MM.1S (cell line): Measurements from ENCODE around the gene CBLN3.

Experiments used
- DNase-seq: peaks from one replicate; pipeline ENCODE4 v3.0.0-alpha.2; 2015
- H2AFZ ChIP-seq: fragments of 300-600 bp; sonication (generic); 2 replicates; pipeline ENCODE4 v1.6.0; 2016; ENCODE audit warnings: antibody characterized with exemption, low read length
- H3F3A ChIP-seq: fragments of 300-600 bp; sonication (generic); 2 replicates; pipeline ENCODE4 v1.6.1; 2016; ENCODE audit warnings: mild to moderate bottlenecking, antibody characterized with exemption, low read length, moderate library complexity, mixed read lengths; ENCODE audit not compliant: insufficient read depth
- H3K27ac ChIP-seq: fragments of 300-600 bp; sonication (generic); 2 replicates; pipeline ENCODE4 v1.5.1; 2016; ENCODE audit warnings: mild to moderate bottlenecking, low read length
- H3K27me3 ChIP-seq: fragments of 300-600 bp; sonication (generic); replicated peaks from 2 replicates; pipeline ENCODE4 v1.6.0; 2016; ENCODE audit warnings: low read length; ENCODE audit not compliant: insufficient read depth
- H3K36me3 ChIP-seq: fragments of 300-600 bp; sonication (generic); replicated peaks from 2 replicates; pipeline ENCODE4 v1.6.1; 2016; ENCODE audit warnings: mild to moderate bottlenecking, low read length, mixed read lengths; ENCODE audit not compliant: insufficient read depth
- H3K4me1 ChIP-seq: fragments of 300-600 bp; sonication (generic); 2 replicates; pipeline ENCODE4 v1.6.1; 2016; ENCODE audit warnings: low read length, mixed read lengths
- H3K4me2 ChIP-seq: fragments of 300-600 bp; sonication (generic); 2 replicates; pipeline ENCODE4 v1.6.0; 2016; ENCODE audit warnings: low read depth, low read length
- H3K4me3 ChIP-seq: fragments of 300-600 bp; sonication (generic); 2 replicates; pipeline ENCODE4 v1.5.1; 2016; ENCODE audit warnings: low read length, mixed read lengths
- H3K79me2 ChIP-seq: fragments of 300-600 bp; sonication (generic); 2 replicates; pipeline ENCODE4 v1.6.1; 2016; ENCODE audit warnings: mixed run types, low read length, mixed read lengths
- H3K9ac ChIP-seq: fragments of 300-600 bp; sonication (generic); 2 replicates; pipeline ENCODE4 v1.6.1; 2016; ENCODE audit warnings: low read length, mixed read lengths
- H3K9me2 ChIP-seq: fragments of 300-600 bp; sonication (generic); replicated peaks from 2 replicates; pipeline ENCODE4 v1.6.1; 2016; ENCODE audit warnings: mild to moderate bottlenecking, low read length, mixed read lengths; ENCODE audit not compliant: insufficient read depth
- H3K9me3 ChIP-seq: fragments of 300-600 bp; sonication (generic); replicated peaks from 2 replicates; pipeline ENCODE4 v1.6.1; 2016; ENCODE audit warnings: mild to moderate bottlenecking, low read length, mixed read lengths; ENCODE audit not compliant: insufficient read depth
- H4K20me1 ChIP-seq: fragments of 300-600 bp; sonication (generic); 2 replicates; pipeline ENCODE4 v1.6.1; 2016; ENCODE audit warnings: mild to moderate bottlenecking, low read length, moderate library complexity, mixed read lengths; ENCODE audit not compliant: insufficient read depth
- CTCF ChIP-seq: fragments of 300-600 bp; sonication (generic); IDR thresholded peaks from 2 replicates; pipeline ENCODE4 v1.5.1; 2016; ENCODE audit warnings: antibody characterized with exemption, low read length, mixed read lengths
- EZH2 ChIP-seq: fragments of 300-600 bp; sonication (generic); optimal IDR thresholded peaks from 2 replicates; pipeline ENCODE3; 2017; ENCODE audit warnings: low read depth, mild to moderate bottlenecking, antibody characterized with exemption, low read length, mixed read lengths
- EZH2phosphoT487 ChIP-seq: fragments of 300-600 bp; sonication (generic); IDR thresholded peaks from 2 replicates; pipeline ENCODE4 v1.6.1; 2018; ENCODE audit warnings: antibody characterized with exemption, low read length

CBLN3 gene

DNA sequence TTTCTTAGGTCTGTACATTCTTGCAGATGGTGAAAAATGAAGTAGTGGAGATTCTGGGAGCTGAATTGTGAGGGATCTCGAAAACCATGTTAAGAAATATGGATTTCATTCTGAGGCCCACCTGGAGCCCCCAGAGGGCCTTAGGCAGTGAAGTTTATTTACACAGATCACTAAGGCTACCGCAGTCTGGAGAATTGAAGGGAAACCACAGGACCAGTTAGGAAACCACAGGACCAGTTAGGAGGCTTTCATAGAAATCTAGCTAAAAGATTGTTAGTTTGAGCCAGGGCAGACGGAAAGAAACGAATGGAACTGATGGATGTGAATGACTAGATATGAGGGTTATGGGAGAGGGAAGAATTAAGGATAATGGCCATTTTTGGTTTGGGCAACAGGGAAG is 7.2 kb downstream of the CBLN3 start:
- no peak overlapping the region; the same call in 1 of the 2 replicates for H3K4me3 ChIP-seq
- H3K4me2 ChIP-seq, result peak overlapping the region; percentile 50
- H3K9ac ChIP-seq, result no peak overlapping the region
- no peaks in the 10 kb centered on the region for H3K36me3 ChIP-seq
- H3K79me2 ChIP-seq, result no peaks in the 10 kb centered on the region
- no peak overlapping the region for H2AFZ ChIP-seq
- no peaks in the 10 kb centered on the region for H3K9me3 ChIP-seq
- no peaks in the 10 kb centered on the region for H4K20me1 ChIP-seq
- H3K4me1 ChIP-seq, result peaks cover 32% of the 10 kb centered on the region
- H3K27me3 ChIP-seq, result no peaks in the 10 kb centered on the region
- H3K27ac ChIP-seq, result no peak overlapping the region
- DNase-seq, result peak; percentile 42
- 0 out of 2 replicates have a peak, but pooled peaks cover 4% of the 10 kb centered on the region for H3F3A ChIP-seq
- TF ChIP-seq EZH2phosphoT487, result no peak
- no peak for TF ChIP-seq CTCF
- no peak for TF ChIP-seq EZH2
- no peaks in the 10 kb centered on the region for H3K9me2 ChIP-seq

GRCh38 chr14:24418492-24418873 is 11.0 kb downstream of the CBLN3 start:
- no peaks in the 10 kb centered on the region for H3K36me3 ChIP-seq
- peaks cover 17% of the 10 kb centered on the region for H3K4me1 ChIP-seq
- H3K9me3 ChIP-seq, result no peaks in the 10 kb centered on the region
- H3K79me2 ChIP-seq, result no peaks in the 10 kb centered on the region
- H3F3A ChIP-seq, result no peaks in the 10 kb centered on the region
- no peak overlapping the region for H3K27ac ChIP-seq
- no peaks in the 10 kb centered on the region for H4K20me1 ChIP-seq
- TF ChIP-seq EZH2phosphoT487 (no peak), CTCF (no peak), EZH2 (no peak)
- H3K27me3 ChIP-seq, result no peaks in the 10 kb centered on the region
- H3K9me2 ChIP-seq, result no peaks in the 10 kb centered on the region
- no peak for DNase-seq
- no peak overlapping the region for H2AFZ ChIP-seq
- no peak overlapping the region for H3K4me2 ChIP-seq
- H3K4me3 ChIP-seq, result no peak overlapping the region
- no peak overlapping the region for H3K9ac ChIP-seq

GRCh38 chr14:24417832-24418491 is 11.5 kb downstream of the CBLN3 start:
- Histone ChIP-seq H3F3A (no peaks in the 10 kb centered on the region), H3K9me2 (no peaks in the 10 kb centered on the region), H3K27me3 (no peaks in the 10 kb centered on the region), H3K4me2 (no peak overlapping the region), H3K27ac (no peak overlapping the region), H3K9ac (no peak overlapping the region), H2AFZ (no peak overlapping the region), H3K36me3 (no peaks in the 10 kb centered on the region), H3K4me1 (peaks cover 11% of the 10 kb centered on the region), H3K4me3 (no peak overlapping the region), H3K79me2 (no peaks in the 10 kb centered on the region), H4K20me1 (no peaks in the 10 kb centered on the region), H3K9me3 (no peaks in the 10 kb centered on the region)
- no peak for DNase-seq
- TF ChIP-seq CTCF (no peak), EZH2 (no peak), EZH2phosphoT487 (no peak)
